Prostate gland (tissue), 2 donors: ENCODE measurements around the gene MRPL11. TPM values are rescaled to one million over a fixed set of nuclear protein-coding genes. Genes with fewer than 3 reads are reported as not detected.

Experiments used
- DNase-seq: peaks from one replicate; pipeline ENCODE4 v3.0.0-alpha.2; 2019; ENCODE audit warnings: low spot score
- H3K27ac ChIP-seq, 2 donors: fragments of 200-600 bp; sonication (generic); 2 replicates each; pipeline ENCODE4 v1.5.1; 2017 to 2019
- H3K27me3 ChIP-seq: fragments of 200-600 bp; sonication (generic); replicated peaks from 2 replicates; pipeline ENCODE4 v1.5.1; 2019; ENCODE audit not compliant: insufficient read depth
- H3K36me3 ChIP-seq, 2 donors: fragments of 200-600 bp; sonication (generic); 1 replicate in 1 of 2; 2 replicates in 1 of 2; pipeline versions ENCODE4 v1.5.1 to v1.8.1; 2017 to 2019
- H3K4me1 ChIP-seq: fragments of 200-600 bp; sonication (generic); replicated peaks from 2 replicates; pipeline ENCODE4 v1.5.1; 2019
- H3K4me3 ChIP-seq, 2 donors: fragments of 200-600 bp; sonication (generic); 2 replicates each; pipeline ENCODE4 v1.5.1; 2017 to 2019
- H3K9me3 ChIP-seq: fragments of 200-600 bp; sonication (generic); 2 replicates; pipeline ENCODE4 v1.5.1; 2017
- POLR2A ChIP-seq: fragments of 450-650 bp; IDR thresholded peaks from one replicate; pipeline ENCODE4 v1.6.1; 2016; ENCODE audit warnings: antibody characterized with exemption, mild to moderate bottlenecking
- POLR2AphosphoS5 ChIP-seq: sonication (generic); formaldehyde crosslinking; IDR thresholded peaks from one replicate; pipeline ENCODE4 v1.6.1; 2017; ENCODE audit warnings: antibody characterized with exemption
- WGBS: methylation state at CpG from one replicate; pipeline ENCODE4 v1.1.5; 2018; 5-methylcytosine and 5-hydroxymethylcytosine counted together
- intact Hi-C: fragments of 100-400 bp; cut with DNase I; formaldehyde crosslinking; loops from one replicate; pipeline ENCODE4 v1.14.2; 2022
- total RNA-seq, 2 donors: library from RNA; depleted of rRNA; stranded (reverse); fragments of >200 nt; gene quantifications; one replicate each; pipeline ENCODE4 v1.1.0, GENCODE V29; 2016
- TF ChIP-seq, protein P1 (sequence below), 4 experiments: fragments of 200-600 bp in 2 of 4; fragments of 450-650 bp in 2 of 4; sonication (generic) in 2 of 4; IDR thresholded peaks; 1 replicate in 3 of 4; 2 replicates in 1 of 4; pipeline ENCODE4 v1.5.1; 2016 to 2019; ENCODE audit warnings: antibody characterized with exemption in 4 of 4, mild to moderate bottlenecking in 2 of 4, moderate library complexity in 2 of 4

The MRPL11 gene
- total RNA-seq, 2 donors from 2014 or later: 44.2 to 51.2 TPM

DNA sequence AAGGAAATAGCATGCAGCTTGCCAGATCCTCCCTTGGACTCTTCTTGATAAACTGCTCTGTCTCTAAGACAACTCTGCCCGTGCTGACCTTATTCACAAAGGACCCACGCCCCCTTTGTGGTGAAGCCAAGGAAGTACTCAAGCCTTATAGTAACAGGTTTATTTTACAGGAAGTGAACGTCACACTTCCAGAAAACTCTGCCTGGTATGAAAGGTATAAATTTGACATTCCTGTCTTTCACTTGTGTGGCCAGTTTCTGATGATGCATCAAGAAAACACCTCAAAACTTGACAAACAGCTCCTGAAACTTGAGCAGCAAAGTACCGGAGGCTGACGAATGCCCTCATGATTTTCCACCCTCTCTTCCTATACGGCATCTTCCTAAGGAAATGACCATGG is 15.6 kb upstream of the MRPL11 start:
- TF ChIP-seq POLR2A (no peak), POLR2AphosphoS5 (no peak)
- TF ChIP-seq, protein P1, sequence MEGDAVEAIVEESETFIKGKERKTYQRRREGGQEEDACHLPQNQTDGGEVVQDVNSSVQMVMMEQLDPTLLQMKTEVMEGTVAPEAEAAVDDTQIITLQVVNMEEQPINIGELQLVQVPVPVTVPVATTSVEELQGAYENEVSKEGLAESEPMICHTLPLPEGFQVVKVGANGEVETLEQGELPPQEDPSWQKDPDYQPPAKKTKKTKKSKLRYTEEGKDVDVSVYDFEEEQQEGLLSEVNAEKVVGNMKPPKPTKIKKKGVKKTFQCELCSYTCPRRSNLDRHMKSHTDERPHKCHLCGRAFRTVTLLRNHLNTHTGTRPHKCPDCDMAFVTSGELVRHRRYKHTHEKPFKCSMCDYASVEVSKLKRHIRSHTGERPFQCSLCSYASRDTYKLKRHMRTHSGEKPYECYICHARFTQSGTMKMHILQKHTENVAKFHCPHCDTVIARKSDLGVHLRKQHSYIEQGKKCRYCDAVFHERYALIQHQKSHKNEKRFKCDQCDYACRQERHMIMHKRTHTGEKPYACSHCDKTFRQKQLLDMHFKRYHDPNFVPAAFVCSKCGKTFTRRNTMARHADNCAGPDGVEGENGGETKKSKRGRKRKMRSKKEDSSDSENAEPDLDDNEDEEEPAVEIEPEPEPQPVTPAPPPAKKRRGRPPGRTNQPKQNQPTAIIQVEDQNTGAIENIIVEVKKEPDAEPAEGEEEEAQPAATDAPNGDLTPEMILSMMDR (IDR thresholded peaks at IDR 0.05): no peak
- no peaks in the 10 kb centered on the region for H3K4me1 ChIP-seq
- 24% methylated on average over 6 of the region's 6 CpGs for WGBS
- no peaks in the 10 kb centered on the region for H3K36me3 ChIP-seq
- H3K27me3 ChIP-seq: no peaks in the 10 kb centered on the region
- no peaks in the 10 kb centered on the region for H3K9me3 ChIP-seq
- no peak for DNase-seq
- no peak overlapping the region for H3K4me3 ChIP-seq
- no peak overlapping the region for H3K27ac ChIP-seq
- intact Hi-C loops: no loop called here

- intact Hi-C loops: no loop called here
- H3K27me3 ChIP-seq: no peaks in the 10 kb centered on the region
- TF ChIP-seq POLR2A: no peak
- TF ChIP-seq POLR2AphosphoS5: no peak
- TF ChIP-seq, protein P1 (IDR thresholded peaks at IDR 0.05): no peak
- WGBS: 91% methylated on average over 4 of the region's 4 CpGs
- DNase-seq: no peak
- no peaks in the 10 kb centered on the region for H3K36me3 ChIP-seq
- no peak overlapping the region for H3K27ac ChIP-seq
- H3K4me1 ChIP-seq: no peaks in the 10 kb centered on the region
- no peaks in the 10 kb centered on the region for H3K9me3 ChIP-seq
- no peak overlapping the region for H3K4me3 ChIP-seq
Observed at GRCh38 chr11:66451663-66452062, 13.0 kb upstream of the MRPL11 start.

GRCh38 chr11:66450560-66450959 is 11.9 kb upstream of the MRPL11 start:
- intact Hi-C loops: no loop called here
- no peaks in the 10 kb centered on the region for H3K27me3 ChIP-seq
- DNase-seq: no peak
- H3K36me3 ChIP-seq: no peaks in the 10 kb centered on the region
- WGBS: 72% methylated on average over 4 of the region's 4 CpGs
- H3K4me1 ChIP-seq: no peaks in the 10 kb centered on the region
- no peaks in the 10 kb centered on the region for H3K9me3 ChIP-seq
- no peak overlapping the region for H3K27ac ChIP-seq
- no peak for TF ChIP-seq POLR2AphosphoS5
- TF ChIP-seq, protein P1 (IDR thresholded peaks at IDR 0.05): no peak
- TF ChIP-seq POLR2A: no peak
- no peak overlapping the region for H3K4me3 ChIP-seq

DNA sequence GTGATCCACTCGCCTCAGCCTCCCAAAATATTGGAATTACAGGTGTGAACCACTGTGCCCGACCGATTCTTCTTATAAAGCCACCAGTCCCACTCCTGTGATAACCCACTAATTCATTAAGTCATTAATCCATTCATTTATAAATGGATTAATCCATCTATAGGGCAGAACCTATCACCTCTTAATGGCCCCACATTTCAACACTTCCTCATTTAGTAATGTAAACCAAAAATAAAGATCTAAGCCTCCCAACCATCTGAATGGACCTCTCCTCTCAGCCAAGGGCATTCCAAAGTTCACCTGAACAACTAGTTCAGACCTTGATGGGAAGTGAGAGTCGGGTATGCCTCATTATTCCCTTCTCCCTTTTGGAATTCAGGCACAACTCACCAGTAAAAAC is 9.9 kb upstream of the MRPL11 start:
- Histone ChIP-seq H3K36me3 (no peaks in the 10 kb centered on the region), H3K27ac (no peak overlapping the region), H3K9me3 (no peaks in the 10 kb centered on the region), H3K4me1 (no peaks in the 10 kb centered on the region), H3K27me3 (no peaks in the 10 kb centered on the region), H3K4me3 (no peak overlapping the region)
- 73% methylated on average over 4 of the region's 4 CpGs for WGBS
- DNase-seq: no peak
- TF ChIP-seq POLR2A: no peak
- no peak for TF ChIP-seq POLR2AphosphoS5
- TF ChIP-seq, protein P1 (IDR thresholded peaks at IDR 0.05): no peak
- intact Hi-C loops: no loop called here

- TF ChIP-seq POLR2AphosphoS5 (no peak), POLR2A (no peak)
- TF ChIP-seq, protein P1 (IDR thresholded peaks at IDR 0.05): no peak
- no peak for DNase-seq
- Histone ChIP-seq H3K9me3 (no peaks in the 10 kb centered on the region), H3K4me1 (no peaks in the 10 kb centered on the region), H3K27me3 (no peaks in the 10 kb centered on the region), H3K4me3 (no peak overlapping the region), H3K27ac (no peak overlapping the region), H3K36me3 (no peaks in the 10 kb centered on the region)
- intact Hi-C loops: no loop called here
Observed at GRCh38 chr11:66447012-66447411, 8.4 kb upstream of the MRPL11 start.
